CD4-positive, alpha-beta T cell treated with Interleukin-6 for 4 hours (primary cell): ENCODE measurements around the gene PIK3R1.
"Not testable (repeated sequence)": the region's sequence is repeated elsewhere in the genome, so short reads cannot be mapped to it uniquely, and the experiment has no call there.

ENCODE experiments used
- DNase-seq: peaks from one replicate; pipeline ENCODE4 v3.0.0-alpha.2; 2020; ENCODE audit warnings: mixed read lengths

The PIK3R1 gene

GRCh38 chr5:68227532-68228160 lies 12.1 kb downstream of the PIK3R1 start:
- no peak for DNase-seq

GRCh38 chr5:68229416-68229815 lies 13.9 kb downstream of the PIK3R1 start:
- DNase-seq: no peak

- DNase-seq: no peak
Observed at GRCh38 chr5:68230285-68230684, 14.7 kb downstream of the PIK3R1 start.

GRCh38 chr5:68231414-68232076 lies 16.0 kb downstream of the PIK3R1 start:
- no peak for DNase-seq

- no peak for DNase-seq
Observed at GRCh38 chr5:68232277-68232676, 16.7 kb downstream of the PIK3R1 start.

- no peak for DNase-seq
Observed at GRCh38 chr5:68233075-68233474, 17.5 kb downstream of the PIK3R1 start.

GRCh38 chr5:68235229-68235628 lies 19.7 kb downstream of the PIK3R1 start:
- not testable (repeated sequence) for DNase-seq

- DNase-seq: no peak
Observed at GRCh38 chr5:68237715-68238114, 22.2 kb downstream of the PIK3R1 start.

GRCh38 chr5:68239487-68239886 lies 23.9 kb downstream of the PIK3R1 start:
- peak; percentile 87 for DNase-seq

- DNase-seq: no peak
Observed at GRCh38 chr5:68240202-68240601, 24.6 kb downstream of the PIK3R1 start.

GRCh38 chr5:68240771-68241170 lies 25.2 kb downstream of the PIK3R1 start:
- no peak for DNase-seq

GRCh38 chr5:68242743-68243142 lies 27.2 kb downstream of the PIK3R1 start:
- no peak for DNase-seq

- DNase-seq: no peak
Observed at GRCh38 chr5:68243251-68243650, 27.7 kb downstream of the PIK3R1 start.

GRCh38 chr5:68243681-68244080 lies 28.1 kb downstream of the PIK3R1 start:
- DNase-seq: no peak

GRCh38 chr5:68245319-68245718 lies 29.8 kb downstream of the PIK3R1 start:
- no peak for DNase-seq

GRCh38 chr5:68246802-68247201 lies 31.2 kb downstream of the PIK3R1 start:
- DNase-seq: no peak

- DNase-seq: no peak
Observed at GRCh38 chr5:68247627-68248026, 32.1 kb downstream of the PIK3R1 start.

- DNase-seq: no peak
Observed at GRCh38 chr5:68248896-68249295, 33.3 kb downstream of the PIK3R1 start.

- DNase-seq: no peak
Observed at GRCh38 chr5:68249520-68249919, 34.0 kb downstream of the PIK3R1 start.

- DNase-seq: no peak
Observed at GRCh38 chr5:68250661-68251298, 35.2 kb downstream of the PIK3R1 start.

- peak; percentile 81 for DNase-seq
Observed at GRCh38 chr5:68251386-68251785, 35.8 kb downstream of the PIK3R1 start.

- no peak for DNase-seq
Observed at GRCh38 chr5:68251804-68252522, 36.4 kb downstream of the PIK3R1 start.
